Left renal cortex interstitium (tissue), 4 donors: ENCODE results near the gene MAP2K5. TPM values are rescaled to one million over a fixed set of nuclear protein-coding genes. Genes with fewer than 3 reads are reported as not detected.

Source experiments
- DNase-seq, 4 donors: peaks; one replicate each; pipeline ENCODE4 v3.0.0-alpha.2; 2013; ENCODE audit warnings: low read depth in 4 of 4, low spot score in 2 of 4, missing footprints in 1 of 4
- polyA plus RNA-seq, 4 donors: library from polyadenylated mRNA; unstranded; fragments of 120-200 nt; gene quantifications; one replicate each; pipeline ENCODE4 v1.2.1, GENCODE V29; 2013; ENCODE audit not compliant: insufficient read length in 4 of 4

MAP2K5 gene
- polyA plus RNA-seq, 4 donors = 18.0 to 22.6 (median 20.6) TPM

- DNase-seq = no peak
Measured at GRCh38 chr15:67556976-67557570, 14.6 kb downstream of the MAP2K5 start.

GRCh38 chr15:67558502-67558901, 16.0 kb downstream of the MAP2K5 start:
- DNase-seq = no peak

GRCh38 chr15:67559158-67559557, 16.7 kb downstream of the MAP2K5 start:
- DNase-seq = no peak

- no peak for DNase-seq
Measured at GRCh38 chr15:67559576-67559975, 17.1 kb downstream of the MAP2K5 start.

GRCh38 chr15:67560320-67560719, 17.8 kb downstream of the MAP2K5 start:
- no peak for DNase-seq

GRCh38 chr15:67563092-67563491, 20.6 kb downstream of the MAP2K5 start:
- no peak for DNase-seq

GRCh38 chr15:67564021-67564967, 21.8 kb downstream of the MAP2K5 start:
- DNase-seq = no peak

GRCh38 chr15:67564968-67565345, 22.5 kb downstream of the MAP2K5 start:
- DNase-seq = no peak

- DNase-seq = no peak
Measured at GRCh38 chr15:67569668-67570067, 27.2 kb downstream of the MAP2K5 start.

- no peak for DNase-seq
Measured at GRCh38 chr15:67570875-67571647, 28.6 kb downstream of the MAP2K5 start.

GRCh38 chr15:67571648-67572415, 29.3 kb downstream of the MAP2K5 start:
- DNase-seq = no peak

GRCh38 chr15:67573194-67573593, 30.7 kb downstream of the MAP2K5 start:
- no peak for DNase-seq

- DNase-seq = no peak
Measured at GRCh38 chr15:67575039-67575502, 32.6 kb downstream of the MAP2K5 start.

- DNase-seq = no peak
Measured at GRCh38 chr15:67578020-67578600, 35.6 kb downstream of the MAP2K5 start.

GRCh38 chr15:67579164-67579563, 36.7 kb downstream of the MAP2K5 start:
- no peak for DNase-seq

GRCh38 chr15:67579967-67580366, 37.5 kb downstream of the MAP2K5 start:
- no peak for DNase-seq

- peak in 1 of 4 donors; percentile 38 for DNase-seq
Measured at GRCh38 chr15:67584157-67584556, 41.7 kb downstream of the MAP2K5 start.

- DNase-seq = no peak
Measured at GRCh38 chr15:67585681-67586080, 43.2 kb downstream of the MAP2K5 start.

- DNase-seq = no peak
Measured at GRCh38 chr15:67587331-67587730, 44.8 kb downstream of the MAP2K5 start.

- no peak for DNase-seq
Measured at GRCh38 chr15:67587754-67588153, 45.3 kb downstream of the MAP2K5 start.
